ENCODE results near the gene MANSC1.
"Not testable (repeated sequence)": the region's sequence is repeated elsewhere in the genome, so short reads cannot be mapped to it uniquely, and the experiment has no call there.

Gene MANSC1

DNA sequence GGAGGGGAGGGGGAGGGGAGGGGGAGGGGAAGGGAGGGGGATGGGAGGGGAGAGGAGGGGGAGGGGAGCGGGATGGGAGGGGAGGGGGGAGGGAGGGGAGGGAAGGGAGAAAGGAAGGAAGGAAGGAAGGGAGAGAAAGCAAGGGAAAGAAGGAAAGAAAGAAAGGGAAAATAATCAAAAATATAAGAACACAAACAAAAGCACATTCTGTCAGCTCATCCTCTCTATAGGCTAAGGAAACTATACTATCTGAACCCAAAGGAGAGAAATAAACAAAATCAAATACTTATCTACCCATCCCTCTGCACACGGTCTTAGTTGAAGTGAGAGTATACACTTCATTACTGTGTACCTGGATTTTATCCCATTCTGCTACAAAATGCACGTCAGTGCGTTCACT lies 26.9 kb downstream of the MANSC1 start:
- DNase-seq = no peak

DNA sequence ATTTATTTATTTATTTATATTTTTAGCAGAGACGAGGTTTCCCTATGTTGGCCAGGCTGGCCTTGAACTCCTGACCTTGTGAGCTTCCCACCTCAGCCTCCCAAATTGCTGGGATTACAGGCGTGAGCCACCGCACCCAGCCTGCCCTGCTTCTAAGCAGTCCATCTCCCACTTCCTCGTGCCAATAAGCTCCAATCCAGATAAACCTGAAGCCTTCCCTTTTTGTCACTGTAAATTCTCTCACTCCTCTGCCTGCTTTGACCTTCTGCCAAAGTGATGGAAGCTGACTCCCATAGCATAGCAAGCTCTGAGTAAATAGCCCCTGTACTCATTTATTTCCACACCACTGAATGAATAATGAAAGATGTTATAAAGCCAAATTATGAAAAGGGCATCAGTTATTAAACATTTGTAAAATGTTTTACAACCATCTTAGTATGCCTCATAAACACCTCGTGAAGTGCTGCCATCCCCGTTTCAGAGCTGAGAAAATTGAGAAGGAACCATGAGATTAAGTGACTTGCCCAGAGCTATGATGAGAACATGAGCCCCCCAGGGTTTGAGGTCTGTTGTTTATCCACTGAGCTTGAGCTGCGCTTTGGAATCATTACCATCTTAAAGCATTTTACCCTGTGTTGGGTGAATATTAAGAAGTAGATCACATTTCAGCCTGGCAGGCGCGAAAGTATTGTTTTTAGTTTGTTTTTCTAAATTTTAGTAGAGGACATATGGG lies 30.4 kb downstream of the MANSC1 start:
- DNase-seq = no peak

DNA sequence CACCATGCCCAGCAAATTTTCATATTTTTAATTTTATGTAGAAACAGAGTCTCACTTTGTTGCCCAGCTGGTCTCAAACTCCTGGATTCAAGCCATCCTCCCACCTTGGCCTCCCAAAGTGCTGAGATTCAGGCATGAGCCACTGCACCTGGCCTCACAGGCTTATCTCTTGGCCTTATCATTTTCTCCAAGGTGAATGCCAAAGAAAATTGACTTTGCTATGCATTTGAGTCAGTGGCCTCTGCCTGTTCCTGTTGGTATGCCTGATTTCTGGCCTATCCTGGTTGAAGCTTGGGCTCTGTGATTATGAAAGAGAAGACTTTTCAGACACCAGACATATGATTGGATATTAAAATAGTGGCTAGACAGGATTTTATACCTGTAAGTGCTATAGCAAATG lies 34.2 kb downstream of the MANSC1 start:
- DNase-seq = no peak

DNA sequence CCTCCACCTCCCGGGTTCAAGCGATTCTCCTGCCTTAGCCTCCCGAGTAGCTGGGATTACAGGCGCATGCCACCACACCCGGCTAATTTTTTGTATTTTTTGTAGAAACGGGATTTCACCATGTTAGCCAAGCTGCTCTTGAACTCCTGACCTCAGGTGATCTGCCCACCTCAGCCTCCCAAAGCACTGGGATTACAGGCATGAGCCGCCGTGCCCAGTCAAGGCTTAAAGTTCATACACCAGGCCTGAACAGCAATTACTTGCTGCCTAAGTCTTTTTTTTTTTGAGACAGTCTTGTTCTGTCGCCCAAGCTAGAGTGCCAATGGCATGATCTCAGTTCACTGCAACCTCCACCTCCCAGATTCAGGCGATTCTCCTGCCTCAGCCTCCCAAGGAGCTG lies 39.3 kb downstream of the MANSC1 start:
- DNase-seq = not testable (repeated sequence)

DNA sequence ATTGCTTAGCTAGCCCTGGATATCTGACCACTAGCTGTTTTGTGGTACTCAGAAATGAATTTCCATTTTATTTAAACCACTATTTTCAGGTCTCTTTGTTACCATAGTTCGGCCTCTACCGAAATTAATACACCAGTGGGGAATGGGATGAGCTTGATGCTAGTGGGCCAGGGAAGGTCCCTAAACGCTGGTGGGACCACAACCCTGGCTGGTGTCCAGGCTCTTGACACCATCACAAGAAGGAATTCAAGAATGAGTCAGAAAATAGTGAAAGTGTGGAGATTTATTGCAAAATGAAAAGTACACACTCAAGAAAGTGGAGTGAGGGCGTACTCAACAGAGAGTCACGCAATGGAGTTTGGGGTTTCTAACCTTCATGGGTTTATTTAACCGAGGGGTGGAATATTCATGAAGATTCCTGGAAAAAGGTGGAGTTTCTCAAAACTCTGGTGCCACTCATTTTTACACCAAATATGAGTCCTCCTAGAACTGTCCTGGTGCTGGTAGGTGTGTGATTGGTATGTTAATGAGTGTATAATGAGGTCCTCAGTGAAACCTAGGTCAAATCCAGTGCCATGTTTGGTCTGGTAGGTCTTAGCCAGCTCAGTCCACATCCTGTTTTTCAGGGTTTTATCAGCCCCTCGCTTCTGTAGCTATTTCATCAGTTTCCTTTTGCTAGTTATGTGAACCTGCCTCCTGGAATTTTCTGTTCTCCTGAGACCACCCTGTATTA lies 44.3 kb downstream of the MANSC1 start:
- DNase-seq = no peak

DNA sequence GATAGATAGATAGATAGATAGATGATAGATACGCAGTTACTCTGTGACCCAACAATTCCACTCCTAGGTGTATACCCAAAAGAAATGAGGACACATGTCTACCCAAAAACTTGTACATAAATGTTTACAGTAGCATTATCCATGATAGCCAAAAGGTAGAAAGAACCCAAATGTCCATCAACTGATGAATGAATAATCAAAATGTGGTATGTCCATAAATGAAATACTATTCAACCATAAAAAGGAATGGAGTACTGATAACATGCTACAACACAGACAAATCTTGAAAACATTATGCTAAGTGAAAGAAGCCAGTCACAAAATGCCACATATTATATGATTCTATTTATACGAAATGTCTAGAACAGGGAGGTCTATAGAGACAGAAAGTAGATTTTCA lies 47.1 kb downstream of the MANSC1 start:
- no peak for DNase-seq

DNA sequence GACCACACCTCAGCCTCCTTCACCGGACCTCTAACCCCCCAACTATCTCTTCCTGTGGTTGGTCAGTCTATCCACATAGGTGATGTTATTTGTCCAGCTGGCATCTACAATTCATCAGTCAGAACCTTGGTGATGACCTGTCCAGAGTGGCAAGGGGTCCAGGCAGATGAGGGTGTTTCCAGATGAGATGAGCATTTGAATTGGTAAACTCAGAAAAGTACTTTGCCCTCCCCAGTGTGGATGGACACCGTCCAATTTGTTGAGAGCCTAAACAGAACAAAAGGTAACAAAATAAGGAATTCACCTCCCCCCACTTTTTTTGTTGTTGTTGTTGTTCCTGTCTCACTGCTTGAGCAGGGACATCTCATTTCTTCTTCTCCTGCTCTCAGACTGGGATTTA lies 48.9 kb downstream of the MANSC1 start:
- DNase-seq = no peak

DNA sequence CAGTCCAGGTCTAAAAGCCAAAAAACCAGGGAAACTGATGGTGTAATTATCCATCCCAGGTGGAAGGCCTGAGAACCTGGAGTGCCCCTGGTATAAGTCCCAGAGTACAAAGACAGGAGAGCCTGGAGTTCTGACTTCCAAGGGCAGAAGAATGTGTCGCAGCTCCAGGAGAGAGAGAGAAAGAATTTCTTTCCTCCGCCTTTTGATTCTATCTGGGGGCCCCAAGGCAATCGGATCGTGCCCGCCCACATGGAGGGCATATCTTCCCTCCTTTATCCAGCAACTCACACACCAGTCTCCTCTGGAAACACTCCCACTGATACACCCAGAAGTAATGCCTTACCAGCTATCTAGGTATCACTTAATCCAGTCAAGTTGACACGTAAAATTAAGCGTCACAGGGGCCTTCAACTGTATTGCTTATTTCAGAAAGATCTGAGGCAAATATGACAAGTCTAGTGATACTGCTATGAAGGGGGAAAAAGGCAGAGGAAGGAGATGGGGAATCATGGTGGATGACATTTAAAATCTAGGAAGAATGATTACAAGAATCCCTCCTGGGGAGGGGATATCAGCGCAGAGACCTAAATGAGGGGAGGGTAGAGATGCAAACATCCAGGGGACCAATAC lies 52.7 kb downstream of the MANSC1 start:
- DNase-seq = no peak

DNA sequence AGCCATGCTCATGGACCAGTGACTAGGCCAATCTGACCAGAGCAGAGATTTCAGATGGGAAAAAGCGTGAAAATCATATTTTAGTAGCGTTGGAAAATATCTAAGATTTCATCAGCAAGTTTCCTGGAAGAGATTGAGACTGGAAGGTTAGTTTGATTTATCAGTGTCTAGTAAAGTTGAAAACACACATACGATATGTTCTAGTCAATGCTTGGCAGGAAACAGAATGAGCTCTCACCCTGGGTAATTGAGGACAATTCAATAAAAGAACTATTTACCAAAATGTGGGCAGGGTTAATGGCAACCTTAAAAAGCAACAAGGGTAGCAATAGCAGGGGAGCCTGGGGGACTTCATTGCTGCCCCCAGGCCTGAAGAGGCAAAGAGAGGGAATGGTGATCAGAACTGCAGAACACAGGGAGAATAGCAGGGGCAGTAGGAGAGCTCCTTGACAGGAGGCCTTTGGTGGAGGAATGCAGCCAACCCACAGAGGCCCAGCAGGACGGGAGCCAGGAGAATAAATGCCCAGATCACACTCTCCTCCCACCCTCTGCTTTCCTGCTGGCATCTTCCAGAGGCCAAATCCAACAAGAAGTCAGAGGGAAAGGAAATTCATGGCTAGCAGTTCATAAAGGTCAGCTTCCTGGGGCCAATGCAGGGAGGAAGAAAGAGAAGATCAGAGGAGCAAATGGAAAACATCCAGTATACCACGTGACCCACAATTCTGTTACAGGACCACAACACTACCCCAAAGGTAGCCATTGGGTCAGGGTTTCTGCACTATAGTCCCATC lies 55.6 kb downstream of the MANSC1 start:
- no peak for DNase-seq

DNA sequence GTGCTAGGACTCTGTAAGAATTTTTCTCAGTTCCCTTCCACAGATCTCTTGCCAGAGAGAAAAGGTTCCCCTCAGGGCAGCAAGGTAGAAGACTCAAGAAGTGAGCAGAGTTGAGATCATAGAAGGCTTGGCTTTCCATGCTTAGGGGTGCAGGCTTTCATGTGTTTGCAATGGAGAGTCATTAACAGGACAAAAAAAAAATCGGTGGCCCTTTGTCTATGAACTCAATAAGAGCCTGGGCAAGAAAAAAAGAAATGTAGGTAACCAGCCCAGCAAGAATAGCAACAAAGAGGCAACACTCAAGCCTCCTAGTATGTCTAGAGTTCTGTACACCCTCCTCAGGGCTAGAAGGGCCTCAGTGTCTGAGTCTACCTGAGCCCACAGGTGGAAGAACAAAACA lies 59.8 kb downstream of the MANSC1 start:
- no peak for DNase-seq

DNA sequence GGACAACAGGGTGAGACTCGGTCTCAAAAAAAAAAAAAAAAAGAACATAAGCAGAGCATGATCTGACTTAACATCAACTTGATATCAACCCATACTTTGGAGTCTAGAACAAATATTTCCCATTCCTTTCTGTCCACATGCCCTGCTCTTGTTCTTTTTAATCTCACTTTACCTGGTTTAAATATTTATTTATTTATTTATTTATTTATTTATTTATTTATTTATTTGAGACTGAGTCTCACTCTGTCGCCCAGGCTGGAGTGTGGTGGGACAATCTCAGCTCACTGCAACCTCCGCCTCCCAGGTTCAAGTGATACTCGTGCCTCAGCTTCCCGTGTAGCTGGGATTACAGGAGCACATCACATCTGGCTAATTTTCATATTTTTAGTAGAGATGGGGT lies 63.6 kb downstream of the MANSC1 start:
- no peak for DNase-seq

DNA sequence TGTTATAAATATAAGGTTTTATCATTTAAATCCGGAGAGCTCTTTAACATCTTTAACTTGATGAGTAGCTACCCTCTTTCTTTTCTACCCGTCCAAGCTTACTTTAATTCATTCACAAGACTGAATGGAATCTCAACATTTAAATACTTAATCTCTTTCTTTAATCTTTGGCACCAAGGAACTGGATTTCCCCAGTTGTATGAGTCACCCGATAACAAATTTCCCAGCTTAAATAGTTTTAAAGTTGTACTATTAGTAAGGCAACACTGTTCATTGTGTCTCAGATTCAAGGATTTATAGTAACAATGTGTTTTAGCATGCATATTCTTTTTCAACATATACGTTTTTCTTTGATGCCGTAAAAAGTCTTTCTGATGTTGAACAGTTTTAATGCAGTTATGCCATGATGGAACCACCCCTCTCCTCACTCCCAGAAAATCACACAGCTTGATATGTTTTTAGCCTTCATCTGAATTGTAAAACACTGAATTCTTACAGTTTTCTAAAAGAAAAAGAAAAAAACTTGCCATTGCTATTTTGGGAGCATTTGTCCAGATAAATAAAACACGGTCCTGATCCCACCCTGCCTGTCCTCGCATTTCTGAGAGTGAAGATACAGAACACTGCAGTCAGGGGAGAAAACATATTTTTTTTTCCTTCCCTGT lies 67.1 kb downstream of the MANSC1 start:
- DNase-seq = no peak

DNA sequence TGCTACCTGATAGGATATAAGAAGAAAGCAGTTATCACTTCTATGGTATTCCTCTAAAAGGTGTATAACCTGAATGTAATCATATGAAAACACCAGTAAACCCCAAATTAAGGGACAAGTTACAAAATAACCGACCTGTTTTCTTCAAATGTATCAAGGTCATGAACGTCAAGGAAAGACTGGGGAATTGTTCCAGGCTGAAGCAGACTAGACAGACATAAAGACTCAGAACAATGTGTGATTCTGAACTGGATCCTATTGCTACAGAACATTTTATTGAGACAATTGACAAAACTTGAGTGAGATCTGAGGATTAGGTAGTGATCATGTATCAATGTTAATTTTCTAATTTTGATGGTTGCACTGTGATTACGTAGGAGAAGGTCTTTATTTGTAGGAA lies 67.8 kb downstream of the MANSC1 start:
- DNase-seq = no peak

DNA sequence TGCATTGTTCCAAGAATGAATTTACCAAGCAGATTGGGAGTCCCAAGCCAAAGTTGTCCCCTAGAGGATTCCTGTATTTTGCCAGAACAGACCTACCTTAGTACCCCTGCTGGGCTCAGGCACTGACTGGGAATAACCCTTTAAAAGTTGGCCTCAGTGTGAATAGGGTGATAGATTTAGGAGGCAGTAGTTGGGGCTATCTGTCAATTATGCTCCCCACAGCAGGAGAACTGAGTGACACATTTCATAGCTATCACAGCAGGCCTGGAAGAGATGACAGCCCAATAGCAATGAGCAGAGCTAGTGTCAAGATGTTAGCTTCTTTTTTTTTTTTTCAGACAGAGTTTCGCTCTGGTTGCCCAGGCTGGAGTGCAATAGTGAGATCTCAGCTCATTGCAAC lies 68.9 kb downstream of the MANSC1 start:
- DNase-seq = no peak

DNA sequence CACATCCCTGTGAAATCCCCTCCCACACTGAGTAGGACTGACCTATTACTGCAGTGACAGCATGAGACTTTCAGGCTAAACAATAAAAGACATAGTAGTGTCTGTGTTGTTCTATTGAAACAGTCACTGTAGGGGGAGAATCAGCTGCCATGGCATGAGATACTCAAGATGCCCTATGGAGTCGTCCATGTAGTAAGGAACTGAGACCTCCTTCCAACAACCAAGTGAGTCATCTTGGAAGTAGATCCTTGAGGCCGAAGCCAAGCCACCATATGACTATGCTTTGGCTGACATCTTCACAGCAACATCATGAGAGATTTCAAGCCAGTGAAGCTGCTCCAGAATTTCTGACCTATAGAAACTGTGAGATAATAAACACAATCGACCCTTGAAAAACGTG lies 71.1 kb downstream of the MANSC1 start:
- DNase-seq = no peak

All from NCI-H1092 treated with DMSO at 0.1 percent for 48 hours (cell line).